PFSK-1 (cell line): ENCODE measurements around the gene AFAP1L1.

Experiments used
- FOXP2 ChIP-seq: optimal IDR thresholded peaks from 2 replicates; pipeline ENCODE3; 2011; ENCODE audit warnings: borderline replicate concordance, control low read depth, inconsistent platforms; ENCODE audit not compliant: insufficient read depth; ENCODE audit errors: extremely low read length, extremely low read depth
- POLR2AphosphoS5 ChIP-seq: IDR thresholded peaks from 2 replicates; pipeline ENCODE4 v1.6.1; 2012; ENCODE audit warnings: low read depth, mild to moderate bottlenecking, control low read depth, low read length, moderate library complexity
- SIN3A ChIP-seq: IDR thresholded peaks from 2 replicates; pipeline ENCODE4 v1.6.1; 2012; ENCODE audit warnings: mild to moderate bottlenecking, low read length, moderate library complexity, borderline replicate concordance; ENCODE audit not compliant: insufficient read depth
- TAF1 ChIP-seq: IDR thresholded peaks from 2 replicates; pipeline ENCODE4 v1.6.1; 2012; ENCODE audit warnings: low read length, control low read depth, borderline replicate concordance; ENCODE audit not compliant: insufficient read depth
- TF ChIP-seq, protein P1 (sequence below), 2 experiments: IDR thresholded peaks; 2 replicates each; pipeline versions ENCODE4 v1.6.1 to v1.8.0; 2011 to 2012; ENCODE audit warnings: low read depth in 2 of 2, low read length in 2 of 2, control low read depth in 1 of 2, inconsistent platforms in 1 of 2, mild to moderate bottlenecking in 1 of 2, moderate library complexity in 1 of 2; ENCODE audit not compliant: insufficient read depth in 1 of 2

The AFAP1L1 gene

DNA sequence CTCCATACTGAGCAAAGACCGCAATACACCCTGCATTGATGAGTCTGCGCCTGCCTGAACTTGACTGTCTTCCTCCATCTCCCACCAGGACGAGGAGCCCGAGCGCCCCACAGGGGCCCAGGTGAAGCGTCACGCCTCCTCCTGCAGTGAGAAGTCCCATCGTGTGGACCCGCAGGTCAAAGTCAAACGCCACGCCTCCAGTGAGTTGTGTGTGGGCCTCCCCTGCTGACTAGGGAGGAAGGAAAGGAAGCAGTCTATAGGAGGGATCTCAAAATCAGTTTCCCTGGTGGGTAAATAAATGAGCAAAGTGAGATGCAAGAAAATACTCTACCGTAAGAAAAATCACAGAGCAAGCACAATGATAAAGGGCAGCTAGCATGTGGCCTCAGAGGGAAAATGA lies 50.9 kb downstream of the AFAP1L1 start:
- TF ChIP-seq, protein P1, sequence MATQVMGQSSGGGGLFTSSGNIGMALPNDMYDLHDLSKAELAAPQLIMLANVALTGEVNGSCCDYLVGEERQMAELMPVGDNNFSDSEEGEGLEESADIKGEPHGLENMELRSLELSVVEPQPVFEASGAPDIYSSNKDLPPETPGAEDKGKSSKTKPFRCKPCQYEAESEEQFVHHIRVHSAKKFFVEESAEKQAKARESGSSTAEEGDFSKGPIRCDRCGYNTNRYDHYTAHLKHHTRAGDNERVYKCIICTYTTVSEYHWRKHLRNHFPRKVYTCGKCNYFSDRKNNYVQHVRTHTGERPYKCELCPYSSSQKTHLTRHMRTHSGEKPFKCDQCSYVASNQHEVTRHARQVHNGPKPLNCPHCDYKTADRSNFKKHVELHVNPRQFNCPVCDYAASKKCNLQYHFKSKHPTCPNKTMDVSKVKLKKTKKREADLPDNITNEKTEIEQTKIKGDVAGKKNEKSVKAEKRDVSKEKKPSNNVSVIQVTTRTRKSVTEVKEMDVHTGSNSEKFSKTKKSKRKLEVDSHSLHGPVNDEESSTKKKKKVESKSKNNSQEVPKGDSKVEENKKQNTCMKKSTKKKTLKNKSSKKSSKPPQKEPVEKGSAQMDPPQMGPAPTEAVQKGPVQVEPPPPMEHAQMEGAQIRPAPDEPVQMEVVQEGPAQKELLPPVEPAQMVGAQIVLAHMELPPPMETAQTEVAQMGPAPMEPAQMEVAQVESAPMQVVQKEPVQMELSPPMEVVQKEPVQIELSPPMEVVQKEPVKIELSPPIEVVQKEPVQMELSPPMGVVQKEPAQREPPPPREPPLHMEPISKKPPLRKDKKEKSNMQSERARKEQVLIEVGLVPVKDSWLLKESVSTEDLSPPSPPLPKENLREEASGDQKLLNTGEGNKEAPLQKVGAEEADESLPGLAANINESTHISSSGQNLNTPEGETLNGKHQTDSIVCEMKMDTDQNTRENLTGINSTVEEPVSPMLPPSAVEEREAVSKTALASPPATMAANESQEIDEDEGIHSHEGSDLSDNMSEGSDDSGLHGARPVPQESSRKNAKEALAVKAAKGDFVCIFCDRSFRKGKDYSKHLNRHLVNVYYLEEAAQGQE (IDR thresholded peaks at IDR 0.05; ENCODE audit: insufficient read depth in 1 of 2, low read depth in 2 of 2, low read length in 2 of 2), result no peak
- TF ChIP-seq TAF1 (no peak), SIN3A (no peak), FOXP2 (no peak), POLR2AphosphoS5 (no peak)

DNA sequence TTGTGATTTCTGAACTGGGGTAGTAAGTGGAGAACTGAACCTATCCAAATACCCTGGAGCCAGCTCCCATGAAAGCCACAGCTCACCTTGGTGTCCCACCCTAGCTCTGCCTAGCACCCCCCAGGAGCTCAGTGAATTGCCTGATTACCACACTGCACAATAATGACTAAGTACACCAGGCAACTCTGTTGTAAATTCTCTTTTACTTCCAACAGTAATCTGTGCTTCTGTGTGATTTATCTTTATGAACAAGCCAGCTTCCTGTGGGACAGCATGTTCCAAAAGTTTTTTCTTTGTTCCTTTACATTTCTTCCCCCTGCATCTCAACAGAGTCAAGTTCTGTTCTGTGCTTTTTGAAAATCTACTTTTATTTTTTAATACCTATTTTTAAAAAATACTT lies 51.6 kb downstream of the AFAP1L1 start:
- TF ChIP-seq TAF1, result no peak
- TF ChIP-seq POLR2AphosphoS5, result no peak

DNA sequence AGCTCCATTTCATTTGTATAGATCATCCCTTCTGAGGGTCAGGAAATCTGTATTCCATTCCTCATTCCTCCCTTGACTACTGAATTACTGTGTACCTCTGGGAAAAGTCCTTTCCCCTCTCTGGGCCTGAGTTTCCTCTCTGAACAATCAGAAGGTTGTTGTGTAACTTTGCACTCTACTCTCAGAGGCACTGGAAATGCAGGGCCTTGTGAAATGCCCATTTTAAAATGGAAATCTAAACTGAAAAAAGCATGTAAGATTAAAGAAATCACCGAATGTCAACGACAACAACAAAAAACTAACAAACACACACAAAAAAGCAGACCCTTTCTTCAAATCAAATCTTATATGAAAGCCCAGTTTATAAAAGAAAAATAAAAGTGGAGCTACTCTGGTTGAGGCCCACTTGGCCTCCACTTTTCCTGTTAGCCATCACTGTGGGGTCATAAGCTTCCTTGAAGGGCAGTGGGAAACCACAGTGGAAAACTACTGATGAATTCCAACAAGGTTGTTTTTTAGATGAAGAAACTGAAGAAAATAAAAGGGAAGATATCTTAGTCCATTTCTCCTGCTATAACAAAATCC lies 52.1 kb downstream of the AFAP1L1 start:
- TF ChIP-seq SIN3A (no peak), FOXP2 (no peak), TAF1 (no peak), POLR2AphosphoS5 (no peak)
- TF ChIP-seq, protein P1 (IDR thresholded peaks at IDR 0.05; ENCODE audit: insufficient read depth in 1 of 2, low read depth in 2 of 2, low read length in 2 of 2), result no peak

DNA sequence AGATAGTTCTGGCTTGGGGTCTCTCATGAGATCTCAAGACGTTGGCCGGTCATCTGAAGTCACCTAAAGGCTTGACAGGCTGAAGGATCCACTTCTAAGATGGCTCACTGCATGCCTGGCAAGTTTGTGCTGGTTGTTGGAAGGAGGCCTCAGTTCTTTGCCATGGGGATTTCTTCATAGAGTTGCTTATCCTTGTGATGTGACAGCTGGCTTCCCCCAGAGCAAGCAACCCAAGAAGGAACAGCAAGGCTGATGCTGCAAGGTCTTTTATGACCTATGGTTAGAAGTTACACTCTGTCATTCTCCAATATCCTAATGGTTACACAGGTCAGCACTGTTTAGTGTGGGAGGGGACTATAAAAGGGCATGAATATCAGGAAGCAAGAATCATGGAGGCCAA lies 53.0 kb downstream of the AFAP1L1 start:
- TF ChIP-seq TAF1 (no peak), POLR2AphosphoS5 (no peak), SIN3A (no peak)

DNA sequence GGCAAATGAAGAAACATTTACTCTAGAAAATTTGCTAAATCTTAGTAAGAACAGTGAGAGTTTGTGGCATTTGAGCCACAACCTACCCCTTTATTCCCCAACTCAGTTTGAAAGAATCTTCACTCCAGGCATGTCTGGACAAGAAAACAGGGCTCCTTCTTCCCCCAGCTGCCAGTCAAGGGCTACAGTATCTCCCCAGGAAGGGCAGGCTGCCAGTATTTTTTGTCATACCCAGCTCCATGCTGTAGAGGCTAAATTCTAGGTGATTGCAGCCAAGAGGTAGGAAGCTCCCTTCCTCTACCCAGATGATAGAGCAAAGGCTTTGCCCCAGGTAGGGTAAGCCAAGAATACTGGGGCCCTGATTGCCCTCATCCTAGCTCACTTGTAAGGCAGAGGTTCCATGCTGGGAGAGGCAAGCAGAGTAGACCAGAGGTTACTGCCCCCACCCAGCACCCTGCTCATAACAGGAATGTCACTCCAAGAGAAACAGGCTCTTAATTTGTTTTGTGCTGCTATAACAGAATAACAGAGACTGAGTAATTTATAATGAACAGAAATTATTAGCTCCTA lies 53.6 kb downstream of the AFAP1L1 start:
- no peak for TF ChIP-seq FOXP2
- TF ChIP-seq SIN3A, result no peak
- TF ChIP-seq, protein P1 (IDR thresholded peaks at IDR 0.05; ENCODE audit: insufficient read depth in 1 of 2, low read depth in 2 of 2, low read length in 2 of 2), result no peak
- TF ChIP-seq TAF1, result no peak
- TF ChIP-seq POLR2AphosphoS5, result no peak

DNA sequence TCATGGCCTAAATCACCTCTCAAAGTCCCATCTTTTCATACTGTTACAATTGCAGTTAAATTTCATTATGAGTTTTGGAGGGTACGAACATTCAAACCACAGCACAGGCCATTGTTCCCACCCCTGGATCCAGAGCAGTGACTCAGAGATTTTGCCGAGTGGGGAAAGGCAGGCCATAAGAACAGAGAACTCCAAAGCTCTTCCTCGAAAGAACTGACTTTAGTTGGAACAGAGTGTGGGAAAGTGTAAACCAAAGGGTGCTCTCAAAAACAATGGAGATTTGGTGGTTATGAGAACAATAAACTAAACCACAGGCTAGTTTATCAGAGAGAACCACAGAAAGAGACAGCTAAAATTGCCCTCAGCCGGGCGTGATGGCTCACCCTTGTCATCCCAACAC lies 54.2 kb downstream of the AFAP1L1 start:
- TF ChIP-seq SIN3A, result no peak
- TF ChIP-seq TAF1, result no peak

DNA sequence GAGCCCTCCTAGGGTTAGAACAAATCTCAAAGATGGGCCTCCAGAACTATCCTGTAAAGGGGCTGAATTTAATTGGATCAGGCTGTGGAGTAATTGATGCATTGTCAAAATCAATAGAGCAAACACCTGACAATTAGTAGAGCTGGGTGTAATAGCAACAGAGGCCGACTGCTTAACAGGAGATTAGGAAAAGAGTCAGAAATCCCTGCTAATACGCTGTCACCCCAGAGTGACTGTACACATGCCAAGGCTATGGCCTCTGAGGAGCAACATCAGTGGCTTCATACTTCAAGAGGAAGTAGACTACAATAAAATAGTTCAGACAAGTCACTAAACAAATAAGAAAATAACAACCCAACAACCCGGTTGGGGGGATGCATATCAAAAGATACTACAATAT lies 55.0 kb downstream of the AFAP1L1 start:
- TF ChIP-seq SIN3A (no peak), TAF1 (no peak), POLR2AphosphoS5 (no peak), FOXP2 (no peak)
- TF ChIP-seq, protein P1 (IDR thresholded peaks at IDR 0.05; ENCODE audit: insufficient read depth in 1 of 2, low read depth in 2 of 2, low read length in 2 of 2), result no peak
